ENCODE data around the gene RNF217. TPM values are rescaled to one million over a fixed set of nuclear protein-coding genes. Genes with fewer than 3 reads are reported as not detected.
"Not testable (repeated sequence)": the region's sequence is repeated elsewhere in the genome, so short reads cannot be mapped to it uniquely, and the experiment has no call there.

RNF217 gene
- total RNA-seq, 1 donor from 2014 or later, result 26.5 TPM

- no peak for DNase-seq (ENCODE audit: low spot score)
Observed at GRCh38 chr6:125050663-125051318, 88.6 kb downstream of the RNF217 start.

- no peak for DNase-seq (ENCODE audit: low spot score)
Observed at GRCh38 chr6:125053809-125054208, 91.6 kb downstream of the RNF217 start.

GRCh38 chr6:125054331-125054730 lies 92.1 kb downstream of the RNF217 start:
- DNase-seq (ENCODE audit: low spot score), result no peak

GRCh38 chr6:125057392-125058246 lies 95.4 kb downstream of the RNF217 start:
- no peak for DNase-seq (ENCODE audit: low spot score)

- DNase-seq (ENCODE audit: low spot score), result no peak
Observed at GRCh38 chr6:125058546-125058945, 96.3 kb downstream of the RNF217 start.

- DNase-seq (ENCODE audit: low spot score), result no peak
Observed at GRCh38 chr6:125063307-125063706, 101.1 kb downstream of the RNF217 start.

- DNase-seq (ENCODE audit: low spot score), result no peak
Observed at GRCh38 chr6:125066140-125066539, 103.9 kb downstream of the RNF217 start.

GRCh38 chr6:125066964-125067363 lies 104.7 kb downstream of the RNF217 start:
- no peak for DNase-seq (ENCODE audit: low spot score)

GRCh38 chr6:125067552-125067951 lies 105.3 kb downstream of the RNF217 start:
- no peak for DNase-seq (ENCODE audit: low spot score)

GRCh38 chr6:125073071-125073470 lies 110.8 kb downstream of the RNF217 start:
- no peak for DNase-seq (ENCODE audit: low spot score)

- no peak for DNase-seq (ENCODE audit: low spot score)
Observed at GRCh38 chr6:125074120-125074519, 111.9 kb downstream of the RNF217 start.

GRCh38 chr6:125075073-125075472 lies 112.8 kb downstream of the RNF217 start:
- not testable (repeated sequence) for DNase-seq (ENCODE audit: low spot score)

GRCh38 chr6:125075741-125076481 lies 113.7 kb downstream of the RNF217 start:
- no peak for DNase-seq (ENCODE audit: low spot score)

GRCh38 chr6:125076482-125076742 lies 114.2 kb downstream of the RNF217 start:
- no peak for DNase-seq (ENCODE audit: low spot score)

- no peak for DNase-seq (ENCODE audit: low spot score)
Observed at GRCh38 chr6:125077453-125077852, 115.2 kb downstream of the RNF217 start.

- no peak for DNase-seq (ENCODE audit: low spot score)
Observed at GRCh38 chr6:125078602-125079321, 116.5 kb downstream of the RNF217 start.

GRCh38 chr6:125082908-125083683 lies 120.9 kb downstream of the RNF217 start:
- no peak for DNase-seq (ENCODE audit: low spot score)

GRCh38 chr6:125083684-125083990 lies 121.4 kb downstream of the RNF217 start:
- no peak for DNase-seq (ENCODE audit: low spot score)

- no peak for DNase-seq (ENCODE audit: low spot score)
Observed at GRCh38 chr6:125086716-125087115, 124.5 kb downstream of the RNF217 start.

GRCh38 chr6:125088963-125089362 lies 126.7 kb downstream of the RNF217 start:
- no peak for DNase-seq (ENCODE audit: low spot score)

GRCh38 chr6:125094563-125094962 lies 132.3 kb downstream of the RNF217 start:
- no peak for DNase-seq (ENCODE audit: low spot score)
